Erythroblast (primary cell): ENCODE measurements around the gene SLC38A7.

Experiments used
- DNase-seq, 2 experiments: peaks; one replicate each; lab custom pipeline; 2025; lab: John Stamatoyannopoulos, UW
- GATA1 ChIP-seq: IDR thresholded peaks from 2 replicates; pipeline ENCODE4 v1.6.1; 2011; ENCODE audit warnings: low read depth, mild to moderate bottlenecking, control low read depth, low read length, moderate library complexity
- POLR2A ChIP-seq: IDR thresholded peaks from 2 replicates; pipeline ENCODE4 v1.6.1; 2011; ENCODE audit warnings: mild to moderate bottlenecking, low read length

The SLC38A7 gene

DNA sequence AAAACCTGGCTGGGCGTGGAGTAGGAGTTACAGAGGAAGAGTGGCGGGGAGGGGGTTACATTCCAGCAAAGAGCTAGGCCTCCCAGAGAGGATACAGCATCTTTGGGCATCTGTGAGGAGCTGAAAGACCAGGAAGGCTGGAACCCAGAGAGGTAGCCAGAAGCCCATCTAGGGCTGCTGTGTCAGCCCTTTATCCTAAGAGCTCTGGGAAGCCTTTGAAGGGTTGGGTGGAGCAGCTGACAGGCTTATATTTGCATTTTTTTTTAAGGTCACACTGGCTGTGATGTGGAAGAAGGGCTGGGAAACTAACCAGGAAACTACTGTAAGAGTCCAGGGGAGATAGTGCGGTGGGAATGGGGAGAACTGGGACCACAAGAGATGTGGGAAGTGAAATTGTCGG is 48.1 kb downstream of the SLC38A7 start:
- no peak for DNase-seq
- no peak for TF ChIP-seq GATA1
- TF ChIP-seq POLR2A: no peak

DNA sequence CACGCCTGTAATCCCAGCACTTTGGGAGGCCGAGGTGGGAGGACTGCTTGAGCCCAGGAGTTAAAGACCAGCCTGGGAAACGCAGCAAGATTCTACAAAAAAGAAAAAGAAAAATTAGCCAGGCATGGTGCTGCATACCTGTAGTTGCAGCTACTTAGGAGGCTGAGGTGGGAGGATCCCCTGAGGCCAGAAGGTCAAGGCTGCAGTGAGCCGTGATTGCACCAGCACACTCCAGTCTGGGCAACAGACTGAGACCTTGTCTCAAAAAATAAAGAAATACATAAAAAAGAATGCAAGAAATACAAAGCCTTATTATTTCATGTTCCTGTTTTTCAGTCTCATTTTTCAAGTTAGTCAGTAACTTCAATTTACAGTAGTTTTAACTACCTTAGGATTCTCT is 49.1 kb downstream of the SLC38A7 start:
- no peak for DNase-seq

DNA sequence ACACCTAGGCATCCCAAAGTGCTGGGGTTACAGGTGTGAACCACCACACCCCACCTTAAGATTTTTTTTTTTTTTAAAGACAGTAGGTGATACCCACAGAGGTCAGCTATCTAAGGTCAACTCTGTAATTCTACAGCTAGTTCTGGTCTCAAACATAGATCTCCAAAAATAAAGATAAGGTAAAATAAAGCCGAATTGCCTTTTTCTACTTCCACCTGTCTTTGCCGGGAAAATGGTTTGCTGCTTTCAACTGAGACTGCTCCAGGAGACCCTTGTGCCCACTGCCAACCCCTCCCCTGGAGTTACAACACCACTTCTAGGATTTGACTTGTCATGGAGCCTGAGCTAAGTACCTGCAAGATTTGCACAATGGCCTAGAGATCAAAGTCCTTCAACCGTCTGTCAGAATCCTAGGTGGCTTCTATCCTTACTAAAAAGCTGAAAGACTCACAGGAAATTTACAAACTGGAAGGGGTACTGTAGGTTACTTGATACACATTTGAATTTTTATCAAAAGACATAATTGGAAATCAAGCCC is 50.2 kb downstream of the SLC38A7 start:
- no peak for TF ChIP-seq POLR2A
- TF ChIP-seq GATA1: no peak

More for the DNA sequence above, 49.1 kb downstream of the SLC38A7 start:
- TF ChIP-seq GATA1 (no peak), POLR2A (no peak)

DNA sequence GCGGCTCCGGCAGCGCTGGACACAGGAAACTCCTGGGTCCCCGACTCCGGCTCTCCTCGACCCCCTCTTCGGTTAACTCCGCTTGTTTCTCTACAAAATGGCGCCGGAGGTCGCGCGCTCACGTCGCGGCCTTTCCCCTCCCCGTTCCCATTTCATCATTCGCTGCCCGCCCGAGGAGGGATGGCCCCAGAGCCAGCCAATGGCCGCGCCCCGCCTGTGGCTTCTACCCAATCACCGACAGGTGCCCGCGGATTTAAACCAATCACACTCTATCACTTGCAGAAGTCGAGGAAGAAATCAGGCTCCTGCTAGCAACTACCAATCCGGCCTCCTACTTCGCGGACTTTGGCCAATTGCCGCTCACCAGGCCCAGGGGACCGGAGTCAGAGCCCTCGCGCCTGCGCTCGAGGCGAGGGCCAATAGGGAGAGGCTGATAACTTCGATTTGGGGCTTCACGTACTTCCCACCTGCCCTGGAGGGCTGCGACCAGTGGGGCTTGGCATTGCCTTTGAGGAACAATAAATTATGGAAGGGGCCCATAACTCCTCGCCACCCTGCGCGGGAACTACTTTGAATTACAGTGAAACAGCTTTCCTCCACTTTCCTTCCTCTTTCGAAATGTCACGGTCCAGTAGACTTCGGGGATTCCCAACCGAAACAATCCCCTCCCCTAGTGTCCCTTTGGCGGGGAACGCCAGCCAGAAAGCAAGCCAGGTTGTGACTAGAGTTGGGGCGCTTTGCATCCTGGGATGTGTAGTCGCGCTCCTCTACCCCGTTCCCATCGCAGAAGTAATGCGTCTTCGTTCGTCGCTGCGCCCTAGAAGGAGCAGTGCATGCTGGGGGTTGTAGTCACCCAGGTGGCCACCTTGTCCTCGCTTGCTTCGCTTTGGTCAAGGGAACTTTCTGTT is 54.6 kb downstream of the SLC38A7 start, which contains the start of gene CNOT1:
Gene CNOT1, minus strand, starts transcription at position 94 of the 908 bp plus-strand sequence. CDS start 30,489 bp downstream, outside the sequence.
- DNase-seq: peak; percentile 99 to 100
- TF ChIP-seq GATA1 (no peak), POLR2A (peak; percentile 80)

More for the DNA sequence above, 50.2 kb downstream of the SLC38A7 start:
- DNase-seq: no peak

DNA sequence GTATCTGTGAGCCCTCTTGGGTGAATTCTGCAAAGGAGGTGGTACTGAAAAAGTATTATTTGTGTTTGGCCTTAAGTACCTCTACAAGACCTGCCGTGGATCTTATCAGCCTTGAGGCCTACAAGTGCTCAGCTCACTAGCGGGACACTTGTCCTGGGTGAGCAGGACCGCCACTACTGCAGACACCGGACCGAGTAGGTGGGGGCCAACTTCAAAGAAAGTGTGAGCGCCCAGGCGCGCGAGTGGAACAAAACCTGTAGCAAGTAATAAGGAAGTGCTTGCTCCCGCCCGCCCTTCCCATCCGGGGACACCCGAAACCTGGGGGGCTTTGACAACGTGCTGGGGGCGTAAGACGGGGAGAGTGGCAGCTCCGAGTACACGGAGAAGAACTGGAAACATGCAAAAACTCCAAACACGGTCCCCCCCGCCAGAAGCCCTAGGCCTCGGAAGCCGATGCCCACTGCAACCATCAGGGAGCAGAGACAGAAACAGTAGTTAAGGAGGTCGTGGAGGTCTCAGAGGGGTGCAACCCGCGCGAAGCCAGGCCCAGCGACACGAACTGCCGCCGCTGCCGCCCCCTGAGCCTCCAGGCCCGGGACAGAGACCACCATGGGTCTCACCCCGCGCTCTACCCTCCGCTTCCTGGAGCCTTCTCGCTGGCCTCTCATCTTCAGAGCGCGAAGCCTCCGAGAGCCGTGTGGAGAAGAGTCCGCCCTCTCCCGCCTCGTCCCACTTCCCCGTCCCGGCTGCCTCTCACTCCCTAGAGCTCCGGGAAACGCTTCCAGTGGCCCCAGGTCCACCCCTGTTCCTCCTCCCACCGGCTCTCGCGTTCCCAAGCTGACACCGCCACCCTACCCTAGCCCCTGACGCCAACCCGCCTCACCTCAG is 55.5 kb downstream of the SLC38A7 start:
- DNase-seq: peak; percentile 83 to 88
- TF ChIP-seq GATA1 (no peak), POLR2A (no peak)

- DNase-seq: no peak
- no peak for TF ChIP-seq GATA1
- TF ChIP-seq POLR2A: no peak
Observed at GRCh38 chr16:58624209-58624608, 60.4 kb downstream of the SLC38A7 start.

DNA sequence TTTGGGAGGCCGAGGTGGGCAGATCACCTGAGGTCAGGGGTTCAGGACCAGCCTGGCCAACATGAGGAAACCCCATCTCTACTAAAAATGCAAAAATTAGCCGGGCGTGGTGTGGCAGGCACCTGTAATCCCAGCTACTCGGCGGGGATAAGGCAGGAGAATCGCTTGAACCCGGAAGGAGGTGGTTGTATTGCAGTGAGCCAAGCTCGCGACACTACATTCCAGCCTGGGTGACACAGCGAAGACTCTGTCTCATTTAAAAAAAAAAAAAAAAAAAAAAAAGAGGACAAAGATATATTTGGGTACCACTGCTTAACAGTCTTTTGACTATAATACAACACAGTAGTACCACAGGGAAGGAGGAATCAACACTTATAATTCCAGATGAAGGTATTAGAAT is 64.2 kb downstream of the SLC38A7 start:
- DNase-seq: no peak
- no peak for TF ChIP-seq POLR2A
- no peak for TF ChIP-seq GATA1

GRCh38 chr16:58615280-58615679 is 69.3 kb downstream of the SLC38A7 start:
- no peak for DNase-seq
- no peak for TF ChIP-seq POLR2A
- no peak for TF ChIP-seq GATA1
